Activated T-cell treated with anti-CD3 and anti-CD28 coated beads, Interleukin-2, amount 50 U/mL, for 72 hours (primary cell): ENCODE data around the gene MAN2C1. TPM values are rescaled to one million over a fixed set of nuclear protein-coding genes. Genes with fewer than 3 reads are reported as not detected.
"Not testable (repeated sequence)": the region's sequence is repeated elsewhere in the genome, so short reads cannot be mapped to it uniquely, and the experiment has no call there.

ENCODE experiments used
- ATAC-seq, 2 donors: fragments of 150-1000 bp; cut with Tn5 transposase; replicated peaks in 1 of 2; 2 replicates each; pipeline ENCODE4 v1.10.0; 2021; ENCODE audit warnings: moderate library complexity in 2 of 2, mild to moderate bottlenecking in 1 of 2
- DNase-seq, 2 donors: peaks; one replicate each; pipeline ENCODE4 v3.0.0; 2021 to 2022; ENCODE audit warnings: mixed read lengths in 1 of 2
- H3K27ac Mint-ChIP-seq: one replicate; pipeline ENCODE4 v1.8.0; 2022; ENCODE audit warnings: mild to moderate bottlenecking, moderate library complexity, mixed read lengths
- H3K27me3 Mint-ChIP-seq: one replicate; pipeline ENCODE4 v1.8.0; 2022; ENCODE audit warnings: low read depth, mixed read lengths
- H3K36me3 Mint-ChIP-seq, 2 donors: one replicate each; pipeline ENCODE4 v1.8.0; 2022; ENCODE audit warnings: mixed read lengths in 2 of 2, mild to moderate bottlenecking in 1 of 2; ENCODE audit not compliant: insufficient read depth in 2 of 2
- H3K4me1 Mint-ChIP-seq: one replicate; pipeline ENCODE4 v1.8.0; 2022; ENCODE audit warnings: low read depth, mixed read lengths
- H3K4me3 Mint-ChIP-seq, 2 donors: one replicate each; pipeline ENCODE4 v1.8.0; 2022; ENCODE audit warnings: mild to moderate bottlenecking in 2 of 2, mixed read lengths in 2 of 2, moderate library complexity in 2 of 2
- H3K9me3 Mint-ChIP-seq, 2 donors: one replicate each; pipeline ENCODE4 v1.8.0; 2022; ENCODE audit warnings: mixed read lengths in 2 of 2
- total RNA-seq, 2 donors: library from RNA; stranded (reverse); gene quantifications; one replicate each; pipeline ENCODE4 v1.2.3, GENCODE V29; 2022

MAN2C1 gene
- total RNA-seq, 2 donors from 2014 or later: 106 to 120 TPM

GRCh38 chr15:75358771-75359536 lies 9.5 kb downstream of the MAN2C1 start:
- Mint-ChIP-seq H3K27me3 (no peaks in the 10 kb centered on the region), H3K9me3 (no peaks in the 10 kb centered on the region), H3K4me1 (no peaks in the 10 kb centered on the region), H3K27ac (no peak overlapping the region), H3K36me3 (peaks cover 0 to 2% of the 10 kb centered on the region in 2 donors), H3K4me3 (no peak overlapping the region)
- no peak for DNase-seq
- ATAC-seq: no peak

- H3K36me3 Mint-ChIP-seq: peaks cover 0 to 2% of the 10 kb centered on the region in 2 donors
- no peaks in the 10 kb centered on the region for H3K9me3 Mint-ChIP-seq
Observed at GRCh38 chr15:75357976-75358673, 10.3 kb downstream of the MAN2C1 start.

GRCh38 chr15:75356517-75356916 lies 11.9 kb downstream of the MAN2C1 start:
- Mint-ChIP-seq H3K4me1 (no peaks in the 10 kb centered on the region), H3K4me3 (no peak overlapping the region), H3K27ac (no peak overlapping the region), H3K36me3 (peaks cover 0 to 2% of the 10 kb centered on the region in 2 donors), H3K27me3 (no peaks in the 10 kb centered on the region), H3K9me3 (no peaks in the 10 kb centered on the region)
- ATAC-seq (no peak), DNase-seq (no peak)

More at GRCh38 chr15:75357976-75358673, 10.3 kb downstream of the MAN2C1 start:
- no peak overlapping the region for H3K4me3 Mint-ChIP-seq
- no peak overlapping the region for H3K27ac Mint-ChIP-seq
- H3K27me3 Mint-ChIP-seq: no peaks in the 10 kb centered on the region
- no peaks in the 10 kb centered on the region for H3K4me1 Mint-ChIP-seq
- no peak for ATAC-seq
- DNase-seq: no peak

GRCh38 chr15:75356006-75356405 lies 12.4 kb downstream of the MAN2C1 start:
- no peaks in the 10 kb centered on the region for H3K27me3 Mint-ChIP-seq
- no peak for ATAC-seq
- H3K4me1 Mint-ChIP-seq: no peaks in the 10 kb centered on the region
- H3K4me3 Mint-ChIP-seq: no peak overlapping the region
- H3K36me3 Mint-ChIP-seq: peaks cover 2% of the 10 kb centered on the region in 2 donors
- no peak overlapping the region for H3K27ac Mint-ChIP-seq
- no peaks in the 10 kb centered on the region for H3K9me3 Mint-ChIP-seq
- no peak for DNase-seq

- H3K27me3 Mint-ChIP-seq: no peaks in the 10 kb centered on the region
- H3K27ac Mint-ChIP-seq: no peak overlapping the region
- H3K36me3 Mint-ChIP-seq: peaks cover 2 to 3% of the 10 kb centered on the region in 2 donors
Observed at GRCh38 chr15:75355369-75355768, 13.0 kb downstream of the MAN2C1 start.

GRCh38 chr15:75354454-75354853 lies 14.0 kb downstream of the MAN2C1 start:
- peaks cover 8 to 11% of the 10 kb centered on the region in 2 donors for H3K36me3 Mint-ChIP-seq
- no peaks in the 10 kb centered on the region for H3K27me3 Mint-ChIP-seq
- no peak overlapping the region for H3K27ac Mint-ChIP-seq
- DNase-seq (no peak), ATAC-seq (no peak)
- H3K4me1 Mint-ChIP-seq: peaks cover 15% of the 10 kb centered on the region
- H3K4me3 Mint-ChIP-seq: no peak overlapping the region
- peaks cover 3 to 5% of the 10 kb centered on the region in 2 donors for H3K9me3 Mint-ChIP-seq

More at GRCh38 chr15:75355369-75355768, 13.0 kb downstream of the MAN2C1 start:
- peaks cover 6% of the 10 kb centered on the region for H3K4me1 Mint-ChIP-seq
- DNase-seq (no peak), ATAC-seq (no peak)
- H3K9me3 Mint-ChIP-seq: no peaks in the 10 kb centered on the region
- no peak overlapping the region for H3K4me3 Mint-ChIP-seq

- Mint-ChIP-seq H3K27ac (no peak overlapping the region), H3K4me3 (no peak overlapping the region), H3K27me3 (no peaks in the 10 kb centered on the region), H3K4me1 (peaks cover 21% of the 10 kb centered on the region), H3K9me3 (peaks cover 3 to 5% of the 10 kb centered on the region in 2 donors), H3K36me3 (peaks cover 8 to 12% of the 10 kb centered on the region in 2 donors)
- DNase-seq (no peak), ATAC-seq (no peak)
Observed at GRCh38 chr15:75353604-75354003, 14.8 kb downstream of the MAN2C1 start.

- Mint-ChIP-seq H3K9me3 (peaks cover 3 to 5% of the 10 kb centered on the region in 2 donors), H3K27ac (no peak overlapping the region), H3K27me3 (no peaks in the 10 kb centered on the region), H3K36me3 (peaks cover 10 to 12% of the 10 kb centered on the region in 2 donors), H3K4me3 (no peak overlapping the region), H3K4me1 (peaks cover 24% of the 10 kb centered on the region)
- ATAC-seq (no peak), DNase-seq (no peak)
Observed at GRCh38 chr15:75352186-75353080, 16.0 kb downstream of the MAN2C1 start.

- H3K27me3 Mint-ChIP-seq: peaks cover 7% of the 10 kb centered on the region
- no peak overlapping the region for H3K4me3 Mint-ChIP-seq
- ATAC-seq (no peak), DNase-seq (no peak)
- peaks cover 32% of the 10 kb centered on the region for H3K4me1 Mint-ChIP-seq
- H3K9me3 Mint-ChIP-seq: peaks cover 3 to 5% of the 10 kb centered on the region in 2 donors
- H3K27ac Mint-ChIP-seq: peak overlapping the region; percentile 5
- H3K36me3 Mint-ChIP-seq: peaks cover 10 to 12% of the 10 kb centered on the region in 2 donors
Observed at GRCh38 chr15:75350601-75351361, 17.6 kb downstream of the MAN2C1 start.

GRCh38 chr15:75349851-75350588 lies 18.4 kb downstream of the MAN2C1 start:
- Mint-ChIP-seq H3K27me3 (peaks cover 7% of the 10 kb centered on the region), H3K4me1 (peaks cover 32% of the 10 kb centered on the region), H3K27ac (peak overlapping the region; percentile 69), H3K36me3 (peaks cover 10 to 12% of the 10 kb centered on the region in 2 donors), H3K4me3 (peak overlapping the region; percentile 39 to 77), H3K9me3 (peaks cover 3 to 5% of the 10 kb centered on the region in 2 donors)
- peak; percentile 78 to 80 for ATAC-seq
- DNase-seq: peak; percentile 77 to 83

- peaks cover 32% of the 10 kb centered on the region for H3K4me1 Mint-ChIP-seq
- peak overlapping the region; percentile 53 to 77 for H3K4me3 Mint-ChIP-seq
Observed at GRCh38 chr15:75349351-75349669, 19.1 kb downstream of the MAN2C1 start.

More at GRCh38 chr15:75349351-75349669, 19.1 kb downstream of the MAN2C1 start:
- H3K36me3 Mint-ChIP-seq: peaks cover 10 to 12% of the 10 kb centered on the region in 2 donors
- not testable (repeated sequence) for DNase-seq, ATAC-seq, H3K27me3 Mint-ChIP-seq, H3K27ac Mint-ChIP-seq, H3K9me3 Mint-ChIP-seq
